SK-N-SH treated with all-trans-retinoic acid at 6 μM for 48 hours (cell line): ENCODE results near the gene POU3F3.

Experiments
- CSDC2 ChIP-seq: fragments of 250-450 bp; sonication (Bioruptor Pico); IDR thresholded peaks from 2 replicates; pipeline ENCODE4 v1.5.0; 2020; ENCODE audit warnings: mild to moderate bottlenecking, moderate library complexity
- ZFP3 ChIP-seq: fragments of 250-450 bp; sonication (Bioruptor Pico); IDR thresholded peaks from 2 replicates; pipeline ENCODE4 v1.5.0; 2020; ENCODE audit warnings: mild to moderate bottlenecking, moderate library complexity
- TF ChIP-seq, protein P1 (sequence below): fragments of 250-450 bp; sonication (Bioruptor Pico); IDR thresholded peaks from 2 replicates; pipeline ENCODE4 v1.8.0; 2020; ENCODE audit warnings: mild to moderate bottlenecking, moderate library complexity, borderline replicate concordance

DNA sequence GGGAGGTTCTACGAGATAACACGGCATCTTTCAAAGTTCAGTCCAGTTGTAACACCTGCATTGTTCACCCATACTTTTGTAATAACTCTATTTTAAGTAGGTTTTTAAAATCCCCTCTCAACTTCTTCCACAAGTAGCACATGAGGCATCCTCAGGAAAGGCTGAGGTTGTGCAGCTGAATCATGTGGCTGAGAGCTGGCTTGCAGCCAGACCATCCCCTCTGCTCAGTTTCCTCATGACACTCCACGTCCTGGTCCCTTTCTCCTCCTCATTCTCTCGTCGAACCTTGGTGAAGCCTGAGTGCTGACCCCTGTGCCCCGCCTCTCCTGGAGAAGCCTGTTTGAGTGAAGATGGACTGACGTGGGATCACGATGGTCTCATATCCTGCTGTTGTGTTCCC lies 42.5 kb downstream of the POU3F3 start:
- TF ChIP-seq ZFP3 (CRISPR knock-in tag) (no peak), CSDC2 (CRISPR knock-in tag) (no peak)
- TF ChIP-seq, protein P1, sequence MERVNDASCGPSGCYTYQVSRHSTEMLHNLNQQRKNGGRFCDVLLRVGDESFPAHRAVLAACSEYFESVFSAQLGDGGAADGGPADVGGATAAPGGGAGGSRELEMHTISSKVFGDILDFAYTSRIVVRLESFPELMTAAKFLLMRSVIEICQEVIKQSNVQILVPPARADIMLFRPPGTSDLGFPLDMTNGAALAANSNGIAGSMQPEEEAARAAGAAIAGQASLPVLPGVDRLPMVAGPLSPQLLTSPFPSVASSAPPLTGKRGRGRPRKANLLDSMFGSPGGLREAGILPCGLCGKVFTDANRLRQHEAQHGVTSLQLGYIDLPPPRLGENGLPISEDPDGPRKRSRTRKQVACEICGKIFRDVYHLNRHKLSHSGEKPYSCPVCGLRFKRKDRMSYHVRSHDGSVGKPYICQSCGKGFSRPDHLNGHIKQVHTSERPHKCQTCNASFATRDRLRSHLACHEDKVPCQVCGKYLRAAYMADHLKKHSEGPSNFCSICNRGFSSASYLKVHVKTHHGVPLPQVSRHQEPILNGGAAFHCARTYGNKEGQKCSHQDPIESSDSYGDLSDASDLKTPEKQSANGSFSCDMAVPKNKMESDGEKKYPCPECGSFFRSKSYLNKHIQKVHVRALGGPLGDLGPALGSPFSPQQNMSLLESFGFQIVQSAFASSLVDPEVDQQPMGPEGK (CRISPR knock-in tag) = no peak
